GM19455 (cell line): ENCODE data around the gene KLHL25.
"Not testable (repeated sequence)": the region's sequence is repeated elsewhere in the genome, so short reads cannot be mapped to it uniquely, and the experiment has no call there.

Experiments
- ATAC-seq: cut with Tn5 transposase; IDR thresholded peaks from one replicate; pipeline ENCODE4 v1.9.1; 2021; ENCODE audit not compliant: unreplicated experiment

Gene KLHL25

GRCh38 chr15:85794598-85795336 is at the start of gene KLHL25:
Gene KLHL25 (minus strand): TSS chr15:85794925. CDS start chr15:85769810, 25,115 bp downstream.
- peak; percentile 98 for ATAC-seq

GRCh38 chr15:85840802-85841152 is 46.1 kb upstream of the KLHL25 start:
- no peak for ATAC-seq

GRCh38 chr15:85840079-85840801 is 45.5 kb upstream of the KLHL25 start:
- peak; percentile 99 for ATAC-seq

GRCh38 chr15:85839643-85840042 is 44.9 kb upstream of the KLHL25 start:
- ATAC-seq, result no peak

GRCh38 chr15:85838655-85839054 is 43.9 kb upstream of the KLHL25 start:
- no peak for ATAC-seq

- no peak for ATAC-seq
Measured at GRCh38 chr15:85837881-85838280, 43.2 kb upstream of the KLHL25 start.

GRCh38 chr15:85837011-85837433 is 42.3 kb upstream of the KLHL25 start:
- no peak for ATAC-seq

- no peak for ATAC-seq
Measured at GRCh38 chr15:85834651-85835050, 39.9 kb upstream of the KLHL25 start.

GRCh38 chr15:85832394-85832793 is 37.7 kb upstream of the KLHL25 start:
- no peak for ATAC-seq

- no peak for ATAC-seq
Measured at GRCh38 chr15:85831415-85832113, 36.8 kb upstream of the KLHL25 start.

GRCh38 chr15:85829754-85830153 is 35.0 kb upstream of the KLHL25 start:
- ATAC-seq, result not testable (repeated sequence)

GRCh38 chr15:85828874-85829273 is 34.1 kb upstream of the KLHL25 start:
- no peak for ATAC-seq

- no peak for ATAC-seq
Measured at GRCh38 chr15:85828126-85828525, 33.4 kb upstream of the KLHL25 start.

- ATAC-seq, result no peak
Measured at GRCh38 chr15:85826756-85827515, 32.2 kb upstream of the KLHL25 start.

GRCh38 chr15:85825719-85826118 is 31.0 kb upstream of the KLHL25 start:
- no peak for ATAC-seq

- no peak for ATAC-seq
Measured at GRCh38 chr15:85825118-85825517, 30.4 kb upstream of the KLHL25 start.

- ATAC-seq, result no peak
Measured at GRCh38 chr15:85821545-85821944, 26.8 kb upstream of the KLHL25 start.

- no peak for ATAC-seq
Measured at GRCh38 chr15:85819938-85820337, 25.2 kb upstream of the KLHL25 start.

- ATAC-seq, result no peak
Measured at GRCh38 chr15:85813234-85813633, 18.5 kb upstream of the KLHL25 start.

- ATAC-seq, result no peak
Measured at GRCh38 chr15:85810075-85810474, 15.3 kb upstream of the KLHL25 start.

GRCh38 chr15:85805420-85805819 is 10.7 kb upstream of the KLHL25 start:
- no peak for ATAC-seq
